NCI-H2081 (cell line): ENCODE measurements around the gene EPGN.
A peak's percentile ranks its signal among the peaks of the same experiment; 100 is the strongest.

Experiments
- DNase-seq, 2 experiments: peaks; one replicate each; lab custom pipeline; 2025; lab: John Stamatoyannopoulos, UW

Gene EPGN

GRCh38 chr4:74308215-74308614 is at the start of gene EPGN:
EPGN (plus strand) TSS chr4:74308470; CDS start chr4:74308534, 64 bp downstream.
- DNase-seq: no peak

- no peak for DNase-seq
Measured at GRCh38 chr4:74258963-74259362, 49.3 kb upstream of the EPGN start.

GRCh38 chr4:74260036-74260435 is 48.2 kb upstream of the EPGN start:
- DNase-seq: no peak

GRCh38 chr4:74262522-74262921 is 45.7 kb upstream of the EPGN start:
- no peak for DNase-seq

- DNase-seq: no peak
Measured at GRCh38 chr4:74263551-74263950, 44.7 kb upstream of the EPGN start.

- no peak for DNase-seq
Measured at GRCh38 chr4:74266081-74266480, 42.2 kb upstream of the EPGN start.

- peak in 1 of 2 experiments; percentile 15 for DNase-seq
Measured at GRCh38 chr4:74267998-74268606, 40.2 kb upstream of the EPGN start.

- DNase-seq: no peak
Measured at GRCh38 chr4:74268643-74269042, 39.6 kb upstream of the EPGN start.

- no peak for DNase-seq
Measured at GRCh38 chr4:74278490-74278889, 29.8 kb upstream of the EPGN start.

- no peak for DNase-seq
Measured at GRCh38 chr4:74279716-74280115, 28.6 kb upstream of the EPGN start.

- DNase-seq: no peak
Measured at GRCh38 chr4:74282926-74283325, 25.3 kb upstream of the EPGN start.

GRCh38 chr4:74283614-74284013 is 24.7 kb upstream of the EPGN start:
- DNase-seq: no peak

GRCh38 chr4:74284053-74284452 is 24.2 kb upstream of the EPGN start:
- no peak for DNase-seq

GRCh38 chr4:74287164-74287563 is 21.1 kb upstream of the EPGN start:
- DNase-seq: no peak

- DNase-seq: no peak
Measured at GRCh38 chr4:74287791-74288190, 20.5 kb upstream of the EPGN start.

- DNase-seq: no peak
Measured at GRCh38 chr4:74291471-74291870, 16.8 kb upstream of the EPGN start.

- DNase-seq: no peak
Measured at GRCh38 chr4:74292111-74292870, 16.0 kb upstream of the EPGN start.

- no peak for DNase-seq
Measured at GRCh38 chr4:74293558-74293957, 14.7 kb upstream of the EPGN start.

- DNase-seq: no peak
Measured at GRCh38 chr4:74294681-74295080, 13.6 kb upstream of the EPGN start.

GRCh38 chr4:74297539-74297938 is 10.7 kb upstream of the EPGN start:
- no peak for DNase-seq

- DNase-seq: no peak
Measured at GRCh38 chr4:74304095-74304625, 4.1 kb upstream of the EPGN start.

- no peak for DNase-seq
Measured at GRCh38 chr4:74305000-74305399, 3.3 kb upstream of the EPGN start.

- DNase-seq: no peak
Measured at GRCh38 chr4:74307170-74307569, 1.1 kb upstream of the EPGN start.

- no peak for DNase-seq
Measured at GRCh38 chr4:74309223-74309622, 953 bp downstream of the EPGN start.
